Measurements from ENCODE around the gene NRROS. TPM values are rescaled to one million over a fixed set of nuclear protein-coding genes. Genes with fewer than 3 reads are reported as not detected.

Gene NRROS
- total and polyA plus RNA-seq, 10 of the 15 experiments (the other 5 are each of a cell fraction or from before 2014, with no cell fraction given) = 0.35 to 42.2 (median 12.6) TPM

DNA sequence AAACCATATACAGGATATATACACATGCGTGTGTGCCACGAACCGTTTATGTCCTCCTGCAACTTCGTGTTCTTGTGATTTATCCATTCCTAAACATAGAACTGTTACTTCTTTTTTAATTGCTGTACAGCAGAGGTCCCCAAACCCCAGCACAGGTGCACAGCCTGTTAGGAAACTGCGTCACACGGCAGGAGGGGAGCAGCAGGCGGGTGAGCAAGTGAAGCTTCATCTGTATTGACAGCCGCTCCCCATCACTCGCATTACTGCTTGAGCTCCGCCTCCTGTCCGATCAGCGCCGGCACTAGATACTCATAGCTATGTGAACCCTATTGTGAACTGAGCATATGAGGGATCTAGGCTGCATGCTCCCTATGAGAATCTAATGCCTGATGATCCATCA is 34.9 kb upstream of the NRROS start:
- H4K20me1 ChIP-seq (ENCODE audit: control insufficient read depth, insufficient read depth) = no peaks in the 10 kb centered on the region
- no peak overlapping the region for H3K9ac ChIP-seq (ENCODE audit: control insufficient read depth, insufficient read depth, low read length)
- FAIRE-seq (no peak), DNase-seq (ENCODE audit: low read depth, low spot score) (no peak), ATAC-seq (no peak)
- H3K36me3 ChIP-seq (ENCODE audit: control insufficient read depth in 2 of 2, insufficient read depth in 2 of 2, low read length in 1 of 2) = no peaks in the 10 kb centered on the region
- ChIA-PET SMC1A (ENCODE audit: uncharacterized antibody, unreplicated experiment) (interaction anchor here (0.7 kb wide), 1 partner anchor 230 kb away, joined by 3 read pairs; no protein-coding TSS in a partner anchor), POLR2A (no interaction called here), RAD21 (ENCODE audit: unreplicated experiment) (no interaction called here), CTCF (interaction anchor here (0.6 to 10.6 kb wide), 2 partner anchors 82 to 426 kb away, joined by 3 to 144 read pairs; no protein-coding TSS in a partner anchor)
- in situ Hi-C loops (cut with MboI) = no loop called here
- peak overlapping the region; percentile 11; the same call in 1 of the 2 replicates for H2AFZ ChIP-seq (ENCODE audit: control insufficient read depth, low read depth, low read length)
- no peak overlapping the region for H3K4me3 ChIP-seq
- H3K4me1 ChIP-seq (ENCODE audit: control insufficient read depth, insufficient read depth, low read length) = peaks cover 1% of the 10 kb centered on the region; the same call in 1 of the 2 replicates
- no TSS peak for BruUV-seq (replicated peaks)
- no peak overlapping the region for H3K4me2 ChIP-seq (ENCODE audit: control insufficient read depth, insufficient read depth)
- H3K9me3 ChIP-seq (replicated peaks; ENCODE audit: control insufficient read depth, insufficient read depth, low read length) = no peaks in the 10 kb centered on the region; the same call in 2 of the 3 replicates
- no peaks in the 10 kb centered on the region for H3K79me2 ChIP-seq (ENCODE audit: control insufficient read depth, insufficient read depth, low read length)
- WGBS (ENCODE audit: insufficient coverage, insufficient replicate concordance, low lambda C conversion rate, missing lambda C conversion rate) = 63% methylated on average over 13 of the region's 13 CpGs
- no peaks in the 10 kb centered on the region for H3K27me3 ChIP-seq (replicated peaks in 1 of 2; ENCODE audit: control insufficient read depth in 2 of 2, insufficient read depth in 2 of 2, low read length in 1 of 2)
- intact Hi-C loops (cut with micrococcal nuclease; ENCODE audit: unreplicated experiment) = no loop called here
- H3K27ac ChIP-seq (ENCODE audit: control insufficient read depth, insufficient read depth) = no peak overlapping the region
- TF ChIP-seq HCFC1 (IDR thresholded peaks at IDR 0.05; ENCODE audit: low read length) = no peak
- TF ChIP-seq, protein P1, sequence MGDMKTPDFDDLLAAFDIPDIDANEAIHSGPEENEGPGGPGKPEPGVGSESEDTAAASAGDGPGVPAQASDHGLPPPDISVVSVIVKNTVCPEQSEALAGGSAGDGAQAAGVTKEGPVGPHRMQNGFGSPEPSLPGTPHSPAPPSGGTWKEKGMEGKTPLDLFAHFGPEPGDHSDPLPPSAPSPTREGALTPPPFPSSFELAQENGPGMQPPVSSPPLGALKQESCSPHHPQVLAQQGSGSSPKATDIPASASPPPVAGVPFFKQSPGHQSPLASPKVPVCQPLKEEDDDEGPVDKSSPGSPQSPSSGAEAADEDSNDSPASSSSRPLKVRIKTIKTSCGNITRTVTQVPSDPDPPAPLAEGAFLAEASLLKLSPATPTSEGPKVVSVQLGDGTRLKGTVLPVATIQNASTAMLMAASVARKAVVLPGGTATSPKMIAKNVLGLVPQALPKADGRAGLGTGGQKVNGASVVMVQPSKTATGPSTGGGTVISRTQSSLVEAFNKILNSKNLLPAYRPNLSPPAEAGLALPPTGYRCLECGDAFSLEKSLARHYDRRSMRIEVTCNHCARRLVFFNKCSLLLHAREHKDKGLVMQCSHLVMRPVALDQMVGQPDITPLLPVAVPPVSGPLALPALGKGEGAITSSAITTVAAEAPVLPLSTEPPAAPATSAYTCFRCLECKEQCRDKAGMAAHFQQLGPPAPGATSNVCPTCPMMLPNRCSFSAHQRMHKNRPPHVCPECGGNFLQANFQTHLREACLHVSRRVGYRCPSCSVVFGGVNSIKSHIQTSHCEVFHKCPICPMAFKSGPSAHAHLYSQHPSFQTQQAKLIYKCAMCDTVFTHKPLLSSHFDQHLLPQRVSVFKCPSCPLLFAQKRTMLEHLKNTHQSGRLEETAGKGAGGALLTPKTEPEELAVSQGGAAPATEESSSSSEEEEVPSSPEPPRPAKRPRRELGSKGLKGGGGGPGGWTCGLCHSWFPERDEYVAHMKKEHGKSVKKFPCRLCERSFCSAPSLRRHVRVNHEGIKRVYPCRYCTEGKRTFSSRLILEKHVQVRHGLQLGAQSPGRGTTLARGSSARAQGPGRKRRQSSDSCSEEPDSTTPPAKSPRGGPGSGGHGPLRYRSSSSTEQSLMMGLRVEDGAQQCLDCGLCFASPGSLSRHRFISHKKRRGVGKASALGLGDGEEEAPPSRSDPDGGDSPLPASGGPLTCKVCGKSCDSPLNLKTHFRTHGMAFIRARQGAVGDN (IDR thresholded peaks at IDR 0.05) = no peak
- no peak for TF ChIP-seq YY1 (IDR thresholded peaks at IDR 0.05; ENCODE audit: low read depth, low read length)
- no peak for TF ChIP-seq NFXL1 (IDR thresholded peaks at IDR 0.05; ENCODE audit: borderline replicate concordance)
- TF ChIP-seq, protein P2, sequence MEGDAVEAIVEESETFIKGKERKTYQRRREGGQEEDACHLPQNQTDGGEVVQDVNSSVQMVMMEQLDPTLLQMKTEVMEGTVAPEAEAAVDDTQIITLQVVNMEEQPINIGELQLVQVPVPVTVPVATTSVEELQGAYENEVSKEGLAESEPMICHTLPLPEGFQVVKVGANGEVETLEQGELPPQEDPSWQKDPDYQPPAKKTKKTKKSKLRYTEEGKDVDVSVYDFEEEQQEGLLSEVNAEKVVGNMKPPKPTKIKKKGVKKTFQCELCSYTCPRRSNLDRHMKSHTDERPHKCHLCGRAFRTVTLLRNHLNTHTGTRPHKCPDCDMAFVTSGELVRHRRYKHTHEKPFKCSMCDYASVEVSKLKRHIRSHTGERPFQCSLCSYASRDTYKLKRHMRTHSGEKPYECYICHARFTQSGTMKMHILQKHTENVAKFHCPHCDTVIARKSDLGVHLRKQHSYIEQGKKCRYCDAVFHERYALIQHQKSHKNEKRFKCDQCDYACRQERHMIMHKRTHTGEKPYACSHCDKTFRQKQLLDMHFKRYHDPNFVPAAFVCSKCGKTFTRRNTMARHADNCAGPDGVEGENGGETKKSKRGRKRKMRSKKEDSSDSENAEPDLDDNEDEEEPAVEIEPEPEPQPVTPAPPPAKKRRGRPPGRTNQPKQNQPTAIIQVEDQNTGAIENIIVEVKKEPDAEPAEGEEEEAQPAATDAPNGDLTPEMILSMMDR (IDR thresholded peaks at IDR 0.05 in 2 of 3, conservative IDR thresholded peaks at IDR 0.05 in 1 of 3; ENCODE audit: control insufficient read depth in 2 of 3, extremely low read depth in 1 of 3, insufficient read depth in 1 of 3, low read depth in 3 of 3, low read length in 3 of 3) = peak in 1 of 3 experiments; percentile 9; a peak in 1 of 6 replicates
- TF ChIP-seq CBFB (IDR thresholded peaks at IDR 0.05; ENCODE audit: low read depth) = no peak
- no peak for TF ChIP-seq TARDBP (IDR thresholded peaks at IDR 0.05; ENCODE audit: borderline replicate concordance)
- TF ChIP-seq ZNF622 (IDR thresholded peaks at IDR 0.05) = no peak
- no peak for TF ChIP-seq POU2F2 (IDR thresholded peaks at IDR 0.05; ENCODE audit: borderline replicate concordance, low read depth, low read length)
- no peak for TF ChIP-seq IKZF2 (IDR thresholded peaks at IDR 0.05)
- no peak for TF ChIP-seq PML (IDR thresholded peaks at IDR 0.05; ENCODE audit: low read length)
- peak; percentile 38; the same call in 1 of the 2 replicates for TF ChIP-seq RAD21 (IDR thresholded peaks at IDR 0.05; ENCODE audit: insufficient read depth, low read depth, low read length)
- TF ChIP-seq, protein P3, sequence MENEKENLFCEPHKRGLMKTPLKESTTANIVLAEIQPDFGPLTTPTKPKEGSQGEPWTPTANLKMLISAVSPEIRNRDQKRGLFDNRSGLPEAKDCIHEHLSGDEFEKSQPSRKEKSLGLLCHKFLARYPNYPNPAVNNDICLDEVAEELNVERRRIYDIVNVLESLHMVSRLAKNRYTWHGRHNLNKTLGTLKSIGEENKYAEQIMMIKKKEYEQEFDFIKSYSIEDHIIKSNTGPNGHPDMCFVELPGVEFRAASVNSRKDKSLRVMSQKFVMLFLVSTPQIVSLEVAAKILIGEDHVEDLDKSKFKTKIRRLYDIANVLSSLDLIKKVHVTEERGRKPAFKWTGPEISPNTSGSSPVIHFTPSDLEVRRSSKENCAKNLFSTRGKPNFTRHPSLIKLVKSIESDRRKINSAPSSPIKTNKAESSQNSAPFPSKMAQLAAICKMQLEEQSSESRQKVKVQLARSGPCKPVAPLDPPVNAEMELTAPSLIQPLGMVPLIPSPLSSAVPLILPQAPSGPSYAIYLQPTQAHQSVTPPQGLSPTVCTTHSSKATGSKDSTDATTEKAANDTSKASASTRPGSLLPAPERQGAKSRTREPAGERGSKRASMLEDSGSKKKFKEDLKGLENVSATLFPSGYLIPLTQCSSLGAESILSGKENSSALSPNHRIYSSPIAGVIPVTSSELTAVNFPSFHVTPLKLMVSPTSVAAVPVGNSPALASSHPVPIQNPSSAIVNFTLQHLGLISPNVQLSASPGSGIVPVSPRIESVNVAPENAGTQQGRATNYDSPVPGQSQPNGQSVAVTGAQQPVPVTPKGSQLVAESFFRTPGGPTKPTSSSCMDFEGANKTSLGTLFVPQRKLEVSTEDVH (IDR thresholded peaks at IDR 0.05; ENCODE audit: low read depth, partially characterized antibody) = no peak
- TF ChIP-seq RELB (IDR thresholded peaks at IDR 0.05; ENCODE audit: low read depth) = no peak
- no peak for TF ChIP-seq CHD1 (IDR thresholded peaks at IDR 0.05; ENCODE audit: low read depth, low read length)

Data from GM12878 (cell line).